Measurements from ENCODE around the gene HAND2. TPM values are rescaled to one million over a fixed set of nuclear protein-coding genes. Genes with fewer than 3 reads are reported as not detected.

Gene HAND2
- total RNA-seq, 1 donor from 2014 or later = not detected

DNA sequence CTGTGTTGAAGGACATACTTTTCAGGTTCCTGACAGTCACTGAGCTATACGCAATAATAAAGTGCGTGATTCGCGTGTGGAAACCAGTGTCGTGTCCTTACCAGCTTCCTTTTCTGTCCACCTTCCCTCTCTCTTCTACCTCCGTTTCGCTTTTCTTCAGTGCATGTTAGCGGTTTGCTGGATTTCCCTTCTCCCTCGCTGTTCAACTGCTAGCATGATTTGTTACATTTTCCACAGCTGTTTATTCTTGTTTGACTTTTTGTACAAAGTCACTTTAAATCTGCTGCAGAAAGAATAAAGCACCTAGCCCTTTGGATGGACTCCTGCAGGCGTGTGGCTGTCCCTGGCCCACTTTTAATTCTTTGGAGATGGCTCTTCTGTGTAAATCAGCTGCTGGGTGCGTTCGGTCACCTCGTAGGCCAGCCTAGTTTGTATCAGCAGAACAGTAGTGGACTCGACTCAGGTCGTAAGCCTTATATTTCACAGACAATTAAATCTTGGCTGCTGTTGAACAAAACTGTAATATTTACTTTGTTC, 8.9 kb upstream of the HAND2 start:
- Histone ChIP-seq H3K4me3 (ENCODE audit: insufficient read depth, low read depth, low read length) (no peak overlapping the region), H3K79me2 (ENCODE audit: insufficient read depth, low read length) (no peaks in the 10 kb centered on the region), H4K20me1 (ENCODE audit: insufficient read depth, low read length) (no peaks in the 10 kb centered on the region), H3K9me3 (ENCODE audit: insufficient read depth, low read depth, low read length) (no peaks in the 10 kb centered on the region), H3K27ac (ENCODE audit: low read depth, low read length) (no peak overlapping the region), H3K27me3 (ENCODE audit: insufficient read depth, low read length) (peaks cover 88% of the 10 kb centered on the region), H3K4me2 (ENCODE audit: low read length) (peak overlapping the region; percentile 48), H2AFZ (ENCODE audit: low read depth, low read length) (peak overlapping the region; percentile 57), H3K4me1 (ENCODE audit: insufficient read depth, low read length) (no peaks in the 10 kb centered on the region), H3K9ac (ENCODE audit: low read length) (no peak overlapping the region), H3K36me3 (ENCODE audit: insufficient read depth, low read length) (no peaks in the 10 kb centered on the region)
- H3K36me3 Mint-ChIP-seq (ENCODE audit: low read depth, unreplicated experiment) = no peaks in the 10 kb centered on the region
- peaks cover 86% of the 10 kb centered on the region for H3K27me3 Mint-ChIP-seq (ENCODE audit: low read depth, unreplicated experiment)
- peaks cover 5% of the 10 kb centered on the region for H3K9me3 Mint-ChIP-seq (ENCODE audit: unreplicated experiment)
- FAIRE-seq (no peak), DNase-seq (ENCODE audit: low read depth) (no peak)
- peak overlapping the region; percentile 78 for H3K4me3 Mint-ChIP-seq (ENCODE audit: unreplicated experiment)
- TF ChIP-seq EZH2 (IDR thresholded peaks at IDR 0.05; ENCODE audit: insufficient read depth, low read length) = no peak
- TF ChIP-seq CTCF (IDR thresholded peaks at IDR 0.05; ENCODE audit: insufficient read depth, low read depth, low read length) = no peak
- H3K27ac Mint-ChIP-seq (ENCODE audit: unreplicated experiment) = no peak overlapping the region
- peaks cover 2% of the 10 kb centered on the region for H3K4me1 Mint-ChIP-seq (ENCODE audit: low read depth, unreplicated experiment)

GRCh38 chr4:173538148-173538908, 8.3 kb upstream of the HAND2 start:
- no peak overlapping the region for H3K4me3 ChIP-seq (ENCODE audit: insufficient read depth, low read depth, low read length)
- H3K9me3 ChIP-seq (ENCODE audit: insufficient read depth, low read depth, low read length) = no peaks in the 10 kb centered on the region
- peaks cover 5% of the 10 kb centered on the region for H3K9me3 Mint-ChIP-seq (ENCODE audit: unreplicated experiment)
- no peak overlapping the region for H3K27ac Mint-ChIP-seq (ENCODE audit: unreplicated experiment)
- peak overlapping the region; percentile 78 for H3K4me3 Mint-ChIP-seq (ENCODE audit: unreplicated experiment)
- H3K4me2 ChIP-seq (ENCODE audit: low read length) = peak overlapping the region; percentile 48
- H3K79me2 ChIP-seq (ENCODE audit: insufficient read depth, low read length) = no peaks in the 10 kb centered on the region
- H2AFZ ChIP-seq (ENCODE audit: low read depth, low read length) = peak overlapping the region; percentile 57
- H3K36me3 Mint-ChIP-seq (ENCODE audit: low read depth, unreplicated experiment) = no peaks in the 10 kb centered on the region
- H3K27me3 Mint-ChIP-seq (ENCODE audit: low read depth, unreplicated experiment) = peaks cover 87% of the 10 kb centered on the region
- no peaks in the 10 kb centered on the region for H3K36me3 ChIP-seq (ENCODE audit: insufficient read depth, low read length)
- TF ChIP-seq EZH2 (IDR thresholded peaks at IDR 0.05; ENCODE audit: insufficient read depth, low read length) = peak; percentile 91
- TF ChIP-seq CTCF (IDR thresholded peaks at IDR 0.05; ENCODE audit: insufficient read depth, low read depth, low read length) = no peak
- FAIRE-seq (no peak), DNase-seq (ENCODE audit: low read depth) (no peak)
- H3K9ac ChIP-seq (ENCODE audit: low read length) = no peak overlapping the region
- no peaks in the 10 kb centered on the region for H4K20me1 ChIP-seq (ENCODE audit: insufficient read depth, low read length)
- peaks cover 91% of the 10 kb centered on the region for H3K27me3 ChIP-seq (ENCODE audit: insufficient read depth, low read length)
- H3K4me1 ChIP-seq (ENCODE audit: insufficient read depth, low read length) = no peaks in the 10 kb centered on the region
- H3K4me1 Mint-ChIP-seq (ENCODE audit: low read depth, unreplicated experiment) = peaks cover 2% of the 10 kb centered on the region
- H3K27ac ChIP-seq (ENCODE audit: low read depth, low read length) = no peak overlapping the region
